Hypothalamus (tissue), 51 donors: ENCODE measurements around the gene LMNA.

ENCODE experiments used
- DNase-seq, 51 donors: peaks; one replicate each; lab custom pipeline; 2025; lab: John Stamatoyannopoulos, UW

The LMNA gene

GRCh38 chr1:156081180-156081916 lies 33.2 kb upstream of the LMNA start:
- no peak for DNase-seq

GRCh38 chr1:156081917-156082308 lies 32.6 kb upstream of the LMNA start:
- DNase-seq: no peak

- peak in 48 of 51 donors; percentile 28 to 84 (median 62) for DNase-seq
These were observed 32.0 kb upstream of the LMNA start, which contains the start of gene MEX3A for GRCh38 chr1:156082309-156083091. MEX3A (minus strand) TSS chr1:156082465; CDS start chr1:156081998, 467 bp downstream.

GRCh38 chr1:156083800-156084790 lies 30.4 kb upstream of the LMNA start:
- DNase-seq: no peak

- DNase-seq: no peak
These were observed 28.3 kb upstream of the LMNA start for GRCh38 chr1:156086256-156086662.

- no peak for DNase-seq
These were observed 24.8 kb upstream of the LMNA start for GRCh38 chr1:156089704-156090103.

GRCh38 chr1:156090138-156090839 lies 24.2 kb upstream of the LMNA start:
- DNase-seq: peak in 3 of 51 donors; percentile 9 to 13 (median 10)

- DNase-seq: peak in 49 of 51 donors; percentile 16 to 89 (median 66)
These were observed 23.7 kb upstream of the LMNA start for GRCh38 chr1:156090840-156091188.

- no peak for DNase-seq
These were observed 22.9 kb upstream of the LMNA start for GRCh38 chr1:156091610-156092009.

- no peak for DNase-seq
These were observed 18.5 kb upstream of the LMNA start for GRCh38 chr1:156095906-156096508.

GRCh38 chr1:156096640-156097391 lies 17.7 kb upstream of the LMNA start:
- peak in 50 of 51 donors; percentile 14 to 91 (median 73) for DNase-seq

- DNase-seq: no peak
These were observed 16.9 kb upstream of the LMNA start for GRCh38 chr1:156097499-156098178.

GRCh38 chr1:156098784-156099183 lies 15.7 kb upstream of the LMNA start:
- no peak for DNase-seq

- no peak for DNase-seq
These were observed 15.2 kb upstream of the LMNA start for GRCh38 chr1:156099282-156099681.

GRCh38 chr1:156100205-156100995 lies 14.1 kb upstream of the LMNA start:
- no peak for DNase-seq

- no peak for DNase-seq
These were observed 12.6 kb upstream of the LMNA start for GRCh38 chr1:156101880-156102279.
